HepG2 (cell line): Measurements from ENCODE around the gene PSMG1. TPM values are rescaled to one million over a fixed set of nuclear protein-coding genes. Genes with fewer than 3 reads are reported as not detected.

ENCODE experiments used
- ATAC-seq: fragments of 200-7000 bp; cut with Tn5 transposase; 3 replicates; pipeline ENCODE4 v1.9.1; 2020; ENCODE audit warnings: mild to moderate bottlenecking, moderate library complexity
- BruUV-seq: library from RNA; stranded (reverse); fragments of 400-500 nt; replicated peaks from 2 replicates; lab custom pipeline; 2021; lab: Mats Ljungman, UMichigan
- CTCF ChIA-PET: fragments of 300-600 bp; formaldehyde crosslinking; extraction: SDS; loops from one replicate; lab custom pipeline; 2021; ENCODE audit warnings: low total read pairs, inconsistent platforms, low intra/inter-chr PET ratio; lab: Yijun Ruan, JAX
- POLR2A ChIA-PET: fragments of 350-600 bp; sonication (Branson Sonifier 250); formaldehyde crosslinking; loops from one replicate; lab custom pipeline; 2020; ENCODE audit warnings: antibody characterized with exemption, inconsistent platforms; lab: Yijun Ruan, JAX
- DNase-seq: peaks from one replicate; pipeline ENCODE4 v3.0.0-alpha.2; 2015; ENCODE audit warnings: low spot score
- FAIRE-seq: peaks from 3 replicates; lab custom pipeline; 2011; peaks lifted over from hg19 to GRCh38; lab: Jason Lieb, UNC
- H2AFZ ChIP-seq: one replicate; pipeline ENCODE4 v1.6.1; 2011; ENCODE audit warnings: low read length, inconsistent platforms
- H3K27ac ChIP-seq: fragments of 300-600 bp; 3 replicates; pipeline ENCODE4 v1.8.0; 2011; ENCODE audit warnings: mixed run types, mild to moderate bottlenecking, mixed read lengths, low read length, inconsistent platforms; ENCODE audit not compliant: insufficient read depth; ENCODE audit errors: extremely low read length
- H3K27me3 ChIP-seq, 2 experiments: fragments of 200-600 bp in 1 of 2; 2 replicates in 1 of 2; 3 replicates in 1 of 2; pipeline versions ENCODE4 v1.6.0 to v1.8.0; 2011; ENCODE audit warnings: low read length in 2 of 2, mild to moderate bottlenecking in 2 of 2, moderate library complexity in 2 of 2, inconsistent platforms in 1 of 2; ENCODE audit not compliant: insufficient read depth in 2 of 2, control insufficient read depth in 1 of 2
- H3K36me3 ChIP-seq, 2 experiments: fragments of 200-600 bp in 1 of 2; replicated peaks in 1 of 2; 2 replicates in 1 of 2; 3 replicates in 1 of 2; pipeline versions ENCODE4 v1.5.1 to v1.8.0; 2011; ENCODE audit warnings: low read length in 2 of 2, inconsistent platforms in 1 of 2; ENCODE audit not compliant: insufficient read depth in 2 of 2, control insufficient read depth in 1 of 2
- H3K4me1 ChIP-seq: 2 replicates; pipeline ENCODE4 v1.5.1; 2012; ENCODE audit warnings: low read length, inconsistent platforms; ENCODE audit not compliant: insufficient read depth
- H3K4me2 ChIP-seq: 2 replicates; pipeline ENCODE4 v1.6.0; 2011; ENCODE audit warnings: low read depth, low read length, inconsistent platforms
- H3K4me3 ChIP-seq, 3 experiments: fragments of 200-600 bp in 1 of 3; sonication (generic), shearing (Covaris generic) in 1 of 3; replicated peaks in 1 of 3; 2 replicates each; pipeline ENCODE4 v1.5.1; 2011 to 2016; ENCODE audit warnings: low read length in 3 of 3, inconsistent platforms in 2 of 3, low read depth in 2 of 3, mild to moderate bottlenecking in 2 of 3, control low read depth in 1 of 3, mixed read lengths in 1 of 3; ENCODE audit not compliant: insufficient read depth in 1 of 3
- H3K79me2 ChIP-seq: one replicate; pipeline ENCODE4 v1.6.1; 2011; ENCODE audit warnings: low read length, inconsistent platforms; ENCODE audit not compliant: insufficient read depth
- H3K9ac ChIP-seq: 2 replicates; pipeline ENCODE4 v1.6.0; 2011; ENCODE audit warnings: mild to moderate bottlenecking, low read depth, low read length, inconsistent platforms; ENCODE audit not compliant: insufficient read depth
- H3K9me3 ChIP-seq: 2 replicates; pipeline ENCODE4 v1.5.1; 2012; ENCODE audit warnings: mild to moderate bottlenecking, low read length
- H4K20me1 ChIP-seq: 2 replicates; pipeline ENCODE4 v1.6.0; 2011; ENCODE audit warnings: inconsistent platforms, mild to moderate bottlenecking, low read length, moderate library complexity; ENCODE audit not compliant: insufficient read depth
- FOXP1 ChIP-seq, 2 experiments: fragments of 450-650 bp in 1 of 2; IDR thresholded peaks; 2 replicates each; pipeline ENCODE4 v1.6.1; 2017 to 2018; ENCODE audit warnings: antibody characterized with exemption in 1 of 2
- HNF4G ChIP-seq, 2 experiments: sonication (generic) in 1 of 2; formaldehyde crosslinking in 1 of 2; IDR thresholded peaks; 2 replicates each; pipeline versions ENCODE4 v1.4.0 to v1.6.1; 2011 to 2020; ENCODE audit warnings: borderline replicate concordance in 2 of 2, low read depth in 2 of 2, mild to moderate bottlenecking in 2 of 2, low read length in 1 of 2, missing genetic modification reagents in 1 of 2, moderate library complexity in 1 of 2
- HNRNPUL1 ChIP-seq: fragments of 200-400 bp; formaldehyde crosslinking; IDR thresholded peaks from 2 replicates; pipeline ENCODE4 v1.6.1; 2017; ENCODE audit warnings: low read depth, mild to moderate bottlenecking, low read length, moderate library complexity
- ISX ChIP-seq: sonication (generic); formaldehyde crosslinking; conservative IDR thresholded peaks from 2 replicates; pipeline ENCODE4 v1.5.0; 2020; ENCODE audit warnings: missing genetic modification reagents
- NONO ChIP-seq, 2 experiments: fragments of 450-650 bp in 1 of 2; sonication (generic) in 1 of 2; formaldehyde crosslinking in 1 of 2; IDR thresholded peaks in 1 of 2; conservative IDR thresholded peaks in 1 of 2; 2 replicates each; pipeline versions ENCODE4 v1.6.1 to v1.8.0; 2017 to 2022; ENCODE audit warnings: mild to moderate bottlenecking in 1 of 2, missing genetic modification reagents in 1 of 2, moderate library complexity in 1 of 2
- PBX3 ChIP-seq: sonication (generic); formaldehyde crosslinking; IDR thresholded peaks from 2 replicates; pipeline ENCODE4 v1.8.1; 2023; ENCODE audit warnings: missing genetic modification reagents, inconsistent platforms, borderline replicate concordance
- POGK ChIP-seq: sonication (generic); formaldehyde crosslinking; conservative IDR thresholded peaks from 2 replicates; pipeline ENCODE4 v1.8.0; 2022; ENCODE audit warnings: mild to moderate bottlenecking, moderate library complexity, missing genetic modification reagents
- SIN3A ChIP-seq: IDR thresholded peaks from 2 replicates; pipeline ENCODE4 v1.6.1; 2011; ENCODE audit warnings: low read depth, mild to moderate bottlenecking, control low read depth, low read length, borderline replicate concordance
- SNRNP70 ChIP-seq: fragments of 200-400 bp; formaldehyde crosslinking; IDR thresholded peaks from 2 replicates; pipeline ENCODE4 v1.6.1; 2017; ENCODE audit warnings: mild to moderate bottlenecking, low read depth, low read length, moderate library complexity
- SP1 ChIP-seq, 2 experiments: fragments of 450-650 bp in 1 of 2; sonication (generic) in 1 of 2; formaldehyde crosslinking in 1 of 2; IDR thresholded peaks; 2 replicates each; pipeline versions ENCODE4 v1.4.0 to v1.6.1; 2016 to 2020; ENCODE audit warnings: missing genetic modification reagents in 1 of 2
- TBP ChIP-seq: sonication (generic); formaldehyde crosslinking; IDR thresholded peaks from 2 replicates; pipeline ENCODE4 v1.5.0; 2020; ENCODE audit warnings: missing genetic modification reagents
- ZNF30 ChIP-seq: sonication (generic); formaldehyde crosslinking; IDR thresholded peaks from 2 replicates; pipeline ENCODE4 v1.5.0; 2020; ENCODE audit warnings: mild to moderate bottlenecking, missing genetic modification reagents
- ZNF329 ChIP-seq: sonication (generic); formaldehyde crosslinking; IDR thresholded peaks from 2 replicates; pipeline ENCODE4 v1.9.0; 2021; ENCODE audit warnings: low read depth, mild to moderate bottlenecking, missing genetic modification reagents
- ZNF333 ChIP-seq: sonication (generic); formaldehyde crosslinking; IDR thresholded peaks from 2 replicates; pipeline ENCODE4 v1.4.0; 2020; ENCODE audit warnings: mild to moderate bottlenecking, missing genetic modification reagents, borderline replicate concordance
- ZNF674 ChIP-seq: sonication (generic); formaldehyde crosslinking; IDR thresholded peaks from 2 replicates; pipeline ENCODE4 v1.5.0; 2020; ENCODE audit warnings: low read depth, mild to moderate bottlenecking, missing genetic modification reagents
- WGBS: methylation state at CpG from one replicate; pipeline ENCODE4 v1.1.6; 2017; ENCODE audit warnings: low lambda C conversion rate; 5-methylcytosine and 5-hydroxymethylcytosine counted together
- in situ Hi-C: cut with HindIII; loops from 2 replicates; pipeline ENCODE4 v1.10.0; 2017; ENCODE audit warnings: low pct_unique_long_range_greater_than_20kb; ENCODE audit not compliant: extremely low pct_ligation_motif_present
- intact Hi-C: fragments of 100-400 bp; cut with micrococcal nuclease; formaldehyde crosslinking; loops from one replicate; pipeline ENCODE4 v1.10.0; 2022; ENCODE audit not compliant: unreplicated experiment
- polyA plus RNA-seq, 8 experiments: library from polyadenylated mRNA; depleted of rRNA in 3 of 8; stranded (reverse) in 7 of 8; unstranded in 1 of 8; fragments of >200 nt; fragmentation: Illumina TruSeq in 4 of 8; extraction: Trizol in 4 of 8; gene quantifications; 2 replicates each; pipeline versions ENCODE4 v1.2.1 to v1.2.3, GENCODE V29; 2011 to 2016; ENCODE audit warnings: low read depth in 4 of 8, missing spikeins in 1 of 8, mixed read lengths in 1 of 8; ENCODE audit not compliant: insufficient read depth in 1 of 8
- total RNA-seq, 5 experiments: library from RNA; depleted of rRNA; stranded (reverse); fragments of >200 nt; fragmentation: Illumina TruSeq; extraction: Trizol; gene quantifications; 2 replicates each; pipeline ENCODE4 v1.2.3, GENCODE V29; 2016; ENCODE audit warnings: low read depth in 1 of 5
- TF ChIP-seq, protein P1 (sequence below): sonication (generic); formaldehyde crosslinking; conservative IDR thresholded peaks from 2 replicates; pipeline ENCODE4 v1.5.0; 2020; ENCODE audit warnings: missing genetic modification reagents
- TF ChIP-seq, protein P2 (sequence below): sonication (generic); formaldehyde crosslinking; IDR thresholded peaks from 2 replicates; pipeline ENCODE4 v1.4.0; 2020; ENCODE audit warnings: missing genetic modification reagents

The PSMG1 gene
- total and polyA plus RNA-seq, 2 of the 13 experiments (the other 11 are each of a cell fraction or from before 2014, with no cell fraction given): 63.6 to 173 TPM

GRCh38 chr21:39134288-39134810 lies 48.9 kb downstream of the PSMG1 start:
- H3K4me2 ChIP-seq: no peak overlapping the region
- FAIRE-seq: peak; percentile 42
- no peak overlapping the region for H3K9ac ChIP-seq
- no peak overlapping the region for H3K27ac ChIP-seq
- in situ Hi-C loops: loop anchor here (10.0 kb wide), 1 partner anchor 630 kb away; no protein-coding TSS in a partner anchor
- ChIA-PET POLR2A (no interaction called here), CTCF (no interaction called here)
- no TSS peak for BruUV-seq
- intact Hi-C loops: loop anchor here (10.0 kb wide), 1 partner anchor 330 kb away; the partner anchor contains the start of gene ETS2
- H3K4me1 ChIP-seq: peaks cover 69% of the 10 kb centered on the region
- no peaks in the 10 kb centered on the region for H4K20me1 ChIP-seq
- H3K79me2 ChIP-seq: no peaks in the 10 kb centered on the region
- no peaks in the 10 kb centered on the region for H3K27me3 ChIP-seq
- no peak overlapping the region for H3K4me3 ChIP-seq
- peaks cover 10% of the 10 kb centered on the region for H3K9me3 ChIP-seq
- no peak overlapping the region for H2AFZ ChIP-seq
- 89% methylated on average over 15 of the region's 15 CpGs for WGBS
- H3K36me3 ChIP-seq: no peaks in the 10 kb centered on the region
- DNase-seq: no peak
- ATAC-seq: no peak
- TF ChIP-seq, protein P1, sequence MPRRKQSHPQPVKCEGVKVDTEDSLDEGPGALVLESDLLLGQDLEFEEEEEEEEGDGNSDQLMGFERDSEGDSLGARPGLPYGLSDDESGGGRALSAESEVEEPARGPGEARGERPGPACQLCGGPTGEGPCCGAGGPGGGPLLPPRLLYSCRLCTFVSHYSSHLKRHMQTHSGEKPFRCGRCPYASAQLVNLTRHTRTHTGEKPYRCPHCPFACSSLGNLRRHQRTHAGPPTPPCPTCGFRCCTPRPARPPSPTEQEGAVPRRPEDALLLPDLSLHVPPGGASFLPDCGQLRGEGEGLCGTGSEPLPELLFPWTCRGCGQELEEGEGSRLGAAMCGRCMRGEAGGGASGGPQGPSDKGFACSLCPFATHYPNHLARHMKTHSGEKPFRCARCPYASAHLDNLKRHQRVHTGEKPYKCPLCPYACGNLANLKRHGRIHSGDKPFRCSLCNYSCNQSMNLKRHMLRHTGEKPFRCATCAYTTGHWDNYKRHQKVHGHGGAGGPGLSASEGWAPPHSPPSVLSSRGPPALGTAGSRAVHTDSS: no peak
- TF ChIP-seq FOXP1 (IDR thresholded peaks at IDR 0.05) (peak; percentile 46; the same call in 1 of the 2 replicates), FOXP1 (CRISPR knock-in tag; IDR thresholded peaks at IDR 0.05) (no peak), SNRNP70 (no peak), SIN3A (no peak), SP1 (IDR thresholded peaks at IDR 0.05) (peak; percentile 62; the same call in 1 of the 2 replicates), SP1 (CRISPR knock-in tag; IDR thresholded peaks at IDR 0.05) (no peak), ZNF329 (CRISPR knock-in tag) (no peak), PBX3 (CRISPR knock-in tag) (no peak), HNRNPUL1 (no peak), POGK (CRISPR knock-in tag) (no peak), NONO (IDR thresholded peaks at IDR 0.05) (no peak), NONO (CRISPR knock-in tag; conservative IDR thresholded peaks at IDR 0.05) (0 out of 2 replicates have a peak, but pooled peaks have one; percentile 21), ZNF333 (CRISPR knock-in tag) (no peak), TBP (CRISPR knock-in tag) (no peak), ISX (CRISPR knock-in tag) (no peak), HNF4G (IDR thresholded peaks at IDR 0.05; ENCODE audit: borderline replicate concordance, low read depth, low read length) (no peak), HNF4G (CRISPR knock-in tag; IDR thresholded peaks at IDR 0.05; ENCODE audit: borderline replicate concordance, low read depth) (no peak), ZNF674 (CRISPR knock-in tag) (no peak), ZNF30 (no peak)
- TF ChIP-seq, protein P2, sequence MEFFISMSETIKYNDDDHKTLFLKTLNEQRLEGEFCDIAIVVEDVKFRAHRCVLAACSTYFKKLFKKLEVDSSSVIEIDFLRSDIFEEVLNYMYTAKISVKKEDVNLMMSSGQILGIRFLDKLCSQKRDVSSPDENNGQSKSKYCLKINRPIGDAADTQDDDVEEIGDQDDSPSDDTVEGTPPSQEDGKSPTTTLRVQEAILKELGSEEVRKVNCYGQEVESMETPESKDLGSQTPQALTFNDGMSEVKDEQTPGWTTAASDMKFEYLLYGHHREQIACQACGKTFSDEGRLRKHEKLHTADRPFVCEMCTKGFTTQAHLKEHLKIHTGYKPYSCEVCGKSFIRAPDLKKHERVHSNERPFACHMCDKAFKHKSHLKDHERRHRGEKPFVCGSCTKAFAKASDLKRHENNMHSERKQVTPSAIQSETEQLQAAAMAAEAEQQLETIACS (CRISPR knock-in tag): no peak
